K562 (cell line): ENCODE results near the gene TTL. TPM values are rescaled to one million over a fixed set of nuclear protein-coding genes. Genes with fewer than 3 reads are reported as not detected.

ENCODE experiments used
- ATAC-seq: fragments of 200-7000 bp; cut with Tn5 transposase; 3 replicates; pipeline ENCODE4 v1.9.1; 2020; ENCODE audit warnings: moderate library complexity
- BruUV-seq: library from RNA; stranded (reverse); fragments of 400-500 nt; replicated peaks from 2 replicates; lab custom pipeline; 2021; lab: Mats Ljungman, UMichigan
- CTCF ChIA-PET: fragments of 300-600 bp; formaldehyde crosslinking; extraction: SDS; loops from one replicate; lab custom pipeline; 2021; ENCODE audit warnings: low intra/inter-chr PET ratio; lab: Yijun Ruan, JAX
- POLR2A ChIA-PET: fragments of 300-600, 350-650 bp; sonication (Branson Sonifier 250); formaldehyde crosslinking; extraction: SDS; loops from one replicate; lab custom pipeline; 2021; ENCODE audit warnings: antibody characterized with exemption, inconsistent platforms; lab: Yijun Ruan, JAX
- DNase-seq, 4 experiments: peaks; one replicate each; pipeline versions ENCODE4 v3.0.0 to v3.0.0-alpha.2; 2011 to 2018; ENCODE audit warnings: low spot score in 3 of 4, mixed read lengths in 3 of 4; ENCODE audit errors: extremely low read depth in 1 of 4
- FAIRE-seq: peaks from 2 replicates; lab custom pipeline; 2011; peaks lifted over from hg19 to GRCh38; lab: Jason Lieb, UNC
- H2AFZ ChIP-seq: 2 replicates; pipeline ENCODE4 v1.6.0; 2011; ENCODE audit warnings: low read depth, low read length, control low read depth, inconsistent platforms
- H3K27ac ChIP-seq: fragments of 200-600 bp; 3 replicates; pipeline ENCODE4 v1.8.0; 2011; ENCODE audit warnings: low read depth, mild to moderate bottlenecking, control low read depth, inconsistent platforms, low read length, moderate library complexity, mixed read lengths; ENCODE audit errors: extremely low read depth
- H3K27me3 ChIP-seq, 2 experiments: fragments of 300-600 bp in 1 of 2; 2 replicates in 1 of 2; 3 replicates in 1 of 2; pipeline versions ENCODE4 v1.6.0 to v1.8.0; 2011; ENCODE audit warnings: inconsistent platforms in 2 of 2, low read length in 2 of 2, mild to moderate bottlenecking in 1 of 2, mixed read lengths in 1 of 2, moderate library complexity in 1 of 2; ENCODE audit not compliant: control insufficient read depth in 2 of 2, insufficient read depth in 2 of 2
- H3K36me3 ChIP-seq: fragments of 300-600 bp; 3 replicates; pipeline ENCODE4 v1.8.0; 2011; ENCODE audit warnings: mild to moderate bottlenecking, low read length, inconsistent platforms; ENCODE audit not compliant: control insufficient read depth, insufficient read depth
- H3K4me1 ChIP-seq, 2 experiments: fragments of 200-600 bp in 1 of 2; replicated peaks in 1 of 2; 2 replicates in 1 of 2; 3 replicates in 1 of 2; pipeline versions ENCODE4 v1.5.1 to v1.8.0; 2011; ENCODE audit warnings: inconsistent platforms in 2 of 2, low read length in 2 of 2, mild to moderate bottlenecking in 1 of 2, mixed read lengths in 1 of 2, moderate library complexity in 1 of 2; ENCODE audit not compliant: control insufficient read depth in 2 of 2, insufficient read depth in 2 of 2
- H3K4me2 ChIP-seq: 2 replicates; pipeline ENCODE4 v1.6.1; 2011; ENCODE audit warnings: low read length, control low read depth, inconsistent platforms, mixed read lengths; ENCODE audit not compliant: insufficient read depth
- H3K4me3 ChIP-seq: fragments of 200-600 bp; sonication (generic), shearing (Covaris generic); 2 replicates; pipeline ENCODE4 v1.5.1; 2016; ENCODE audit warnings: control low read depth, inconsistent platforms
- H3K79me2 ChIP-seq: fragments of 200-600 bp; 3 replicates; pipeline ENCODE4 v1.8.0; 2011; ENCODE audit warnings: low read length, inconsistent platforms; ENCODE audit not compliant: control insufficient read depth, insufficient read depth
- H3K9ac ChIP-seq, 2 experiments: 2 replicates each; pipeline versions ENCODE4 v1.6.0 to v1.6.1; 2011; ENCODE audit warnings: low read depth in 2 of 2, low read length in 2 of 2, control low read depth in 1 of 2, inconsistent platforms in 1 of 2, mild to moderate bottlenecking in 1 of 2, mixed read lengths in 1 of 2; ENCODE audit not compliant: insufficient read depth in 1 of 2
- H3K9me1 ChIP-seq: one replicate; pipeline ENCODE4 v1.6.0; 2011; ENCODE audit warnings: inconsistent platforms, mild to moderate bottlenecking, low read length, moderate library complexity; ENCODE audit not compliant: control insufficient read depth, insufficient read depth
- H3K9me3 ChIP-seq: replicated peaks from 2 replicates; pipeline ENCODE4 v1.5.1; 2011; ENCODE audit warnings: low read depth, low read length, inconsistent platforms; ENCODE audit not compliant: control insufficient read depth, insufficient read depth
- H4K20me1 ChIP-seq: replicated peaks from 2 replicates; pipeline ENCODE4 v1.6.1; 2011; ENCODE audit warnings: low read length, inconsistent platforms, mixed read lengths; ENCODE audit not compliant: control insufficient read depth, insufficient read depth
- ARID1B ChIP-seq: fragments of 450-650 bp; IDR thresholded peaks from 2 replicates; pipeline ENCODE4 v1.6.1; 2016; ENCODE audit warnings: antibody characterized with exemption, mild to moderate bottlenecking, inconsistent platforms
- L3MBTL2 ChIP-seq: fragments of 450-650 bp; IDR thresholded peaks from 2 replicates; pipeline ENCODE4 v1.6.1; 2016; ENCODE audit warnings: mild to moderate bottlenecking, moderate library complexity
- MAFF ChIP-seq: IDR thresholded peaks from 2 replicates; pipeline ENCODE4 v1.6.1; 2012; ENCODE audit warnings: low read length, improper control_type of control experiment
- NFE2 ChIP-seq: IDR thresholded peaks from 2 replicates; pipeline ENCODE4 v1.6.1; 2014; ENCODE audit warnings: antibody characterized with exemption, low read depth
- PHF21A ChIP-seq: fragments of 450-650 bp; IDR thresholded peaks from 2 replicates; pipeline ENCODE4 v1.6.1; 2017; ENCODE audit warnings: low read depth, borderline replicate concordance
- RFX5 ChIP-seq: IDR thresholded peaks from 2 replicates; pipeline ENCODE4 v1.6.1; 2011; ENCODE audit warnings: low read depth, mild to moderate bottlenecking, improper control_type of control experiment, low read length
- TAF7 ChIP-seq: fragments of 450-650 bp; IDR thresholded peaks from 2 replicates; pipeline ENCODE4 v1.6.1; 2016; ENCODE audit warnings: missing genetic modification characterization, missing compliant biosample characterization
- ZBTB7A ChIP-seq: IDR thresholded peaks from 2 replicates; pipeline ENCODE4 v1.6.1; 2011; ENCODE audit warnings: low read depth, mild to moderate bottlenecking, low read length, moderate library complexity, borderline replicate concordance; ENCODE audit not compliant: control insufficient read depth
- ZFX ChIP-seq: sonication (generic); formaldehyde crosslinking; IDR thresholded peaks from 2 replicates; pipeline ENCODE4 v1.8.0; 2022; ENCODE audit warnings: mild to moderate bottlenecking, missing genetic modification reagents, moderate library complexity
- ZNF143 ChIP-seq: sonication (generic); formaldehyde crosslinking; IDR thresholded peaks from 2 replicates; pipeline ENCODE4 v1.9.0; 2022; ENCODE audit warnings: mild to moderate bottlenecking, missing genetic modification reagents
- WGBS: fragments of 100-300 bp; shearing (Covaris generic); methylation state at CpG from one replicate; pipeline ENCODE4 v1.1.6; 2016; ENCODE audit warnings: low coverage, mixed read lengths; ENCODE audit not compliant: insufficient coverage; ENCODE audit errors: missing lambda C conversion rate; 5-methylcytosine and 5-hydroxymethylcytosine counted together
- in situ Hi-C: fragments of 300-500 bp; cut with MboI; formaldehyde crosslinking; loops from 4 replicates; pipeline ENCODE4 v1.15.0; 2018; ENCODE audit warnings: inconsistent platforms, mixed read lengths
- intact Hi-C: fragments of 100-400 bp; cut with micrococcal nuclease; formaldehyde crosslinking; loops from 2 replicates; pipeline ENCODE4 v1.14.2; 2022
- polyA plus RNA-seq, 8 experiments: library from polyadenylated mRNA; depleted of rRNA in 4 of 8; stranded (reverse) in 5 of 8; unstranded in 3 of 8; fragments of >200 nt; fragmentation: Nextera tagmentation in 2 of 8; fragmentation: Illumina TruSeq in 1 of 8; extraction: Ambion mirVana in 2 of 8; extraction: Trizol in 1 of 8; gene quantifications; 2 replicates each; pipeline versions ENCODE4 v1.2.1 to v1.2.3, GENCODE V29; 2011 to 2014; ENCODE audit warnings: inconsistent platforms in 1 of 8, missing spikeins in 1 of 8
- total RNA-seq, 7 experiments: library from RNA; depleted of rRNA in 6 of 7; stranded (reverse); fragments of >200 nt in 6 of 7; fragmentation: Illumina TruSeq in 2 of 7; extraction: Trizol in 2 of 7; gene quantifications; 2 replicates each; pipeline versions ENCODE4 v1.2.1 to v1.2.3, GENCODE V29; 2011 to 2021; ENCODE audit warnings: low replicate concordance in 1 of 7
- TF ChIP-seq, protein P1 (sequence below), 2 experiments: IDR thresholded peaks; 2 replicates each; pipeline ENCODE4 v1.6.1; 2011; ENCODE audit warnings: borderline replicate concordance in 1 of 2, control low read depth in 1 of 2, low read depth in 1 of 2, low read length in 1 of 2, mild to moderate bottlenecking in 1 of 2, mixed read lengths in 1 of 2, moderate library complexity in 1 of 2; ENCODE audit not compliant: insufficient read depth in 1 of 2, insufficient read length in 1 of 2, poor library complexity in 1 of 2, severe bottlenecking in 1 of 2; ENCODE audit errors: extremely low read depth in 1 of 2
- TF ChIP-seq, protein P2 (sequence below): fragments of 450-650 bp; IDR thresholded peaks from 2 replicates; pipeline ENCODE4 v1.6.1; 2017; ENCODE audit warnings: antibody characterized with exemption, mild to moderate bottlenecking
- TF ChIP-seq, protein P3 (sequence below): IDR thresholded peaks from 3 replicates; pipeline ENCODE4 v1.6.1; 2011; ENCODE audit warnings: borderline replicate concordance, mild to moderate bottlenecking; ENCODE audit not compliant: insufficient read length, insufficient read depth

Gene TTL
- total and polyA plus RNA-seq, 9 of the 15 experiments (the other 6 are each of a cell fraction or from before 2014, with no cell fraction given): 9.4 to 54.4 (median 34.9) TPM

DNA sequence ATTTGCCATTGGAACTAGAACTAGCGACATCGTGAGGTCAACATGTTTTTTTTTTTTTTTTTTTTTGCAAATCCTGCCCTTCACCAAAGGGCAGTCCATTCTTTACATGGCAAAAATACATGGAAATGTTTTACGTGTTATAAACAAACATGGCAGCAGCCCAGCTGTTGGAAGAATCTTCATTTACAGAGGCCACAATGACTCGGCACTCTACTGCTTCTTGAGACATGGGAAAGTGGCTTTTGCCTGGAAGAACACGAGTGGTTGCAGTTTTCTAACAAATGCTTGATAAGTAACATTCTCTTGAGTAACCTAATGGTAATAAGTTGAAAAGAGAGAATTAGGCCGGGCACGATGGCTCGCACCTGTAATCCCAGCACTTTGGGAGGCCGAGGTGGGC is 37.5 kb downstream of the TTL start (continued):
- no peak for TF ChIP-seq PHF21A
- no peak for TF ChIP-seq ZNF143 (CRISPR knock-in tag)
- TF ChIP-seq, all 486 proteins: peak for 14

DNA sequence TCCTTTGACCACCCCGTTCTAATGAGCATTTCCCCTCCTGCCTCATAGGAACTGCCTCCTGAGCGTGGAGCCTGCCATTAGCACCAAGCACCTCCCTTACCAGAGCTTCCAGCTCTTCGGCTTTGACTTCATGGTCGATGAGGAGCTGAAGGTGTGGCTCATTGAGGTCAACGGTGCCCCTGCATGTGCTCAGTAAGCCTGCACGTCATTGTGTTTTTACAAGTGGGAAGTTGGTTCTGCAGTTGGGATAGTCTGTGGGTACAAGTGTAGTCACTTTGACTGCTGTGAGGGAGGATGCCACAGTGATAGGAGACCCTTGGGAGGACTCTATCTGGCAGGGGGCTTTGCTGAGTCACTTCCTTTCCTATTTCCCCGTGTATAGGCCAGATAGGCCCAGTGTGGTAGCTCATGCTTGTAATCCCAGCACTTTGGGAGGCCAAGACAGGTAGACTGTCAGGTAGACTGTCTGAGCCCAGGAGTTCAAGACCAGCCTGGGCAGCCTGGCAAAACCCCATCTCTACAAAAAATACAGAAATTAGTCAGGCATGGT is 38.4 kb downstream of the TTL start:
- Histone ChIP-seq H3K9me1 (no peaks in the 10 kb centered on the region), H3K27ac (peak overlapping the region; percentile 74), H3K4me1 (peaks cover 6 to 21% of the 10 kb centered on the region in 2 experiments; a peak in 4 of 5 replicates), H2AFZ (peak overlapping the region; percentile 66; the same call in 1 of the 2 replicates), H3K4me3 (no peak overlapping the region), H3K79me2 (no peaks in the 10 kb centered on the region), H3K36me3 (peaks cover 51% of the 10 kb centered on the region), H3K4me2 (peak overlapping the region; percentile 52; the same call in 1 of the 2 replicates), H3K27me3 (no peaks in the 10 kb centered on the region), H3K9me3 (no peaks in the 10 kb centered on the region; the same call in 1 of the 2 replicates), H4K20me1 (no peaks in the 10 kb centered on the region), H3K9ac (peak overlapping the region; percentile 41 to 49; a peak in 2 of 4 replicates)
- ATAC-seq: peak; percentile 66
- ChIA-PET CTCF (no interaction called here), POLR2A (interaction anchor here (1.9 to 2.0 kb wide), 2 partner anchors 9 to 10 kb away, joined by 5 to 6 read pairs; no protein-coding TSS in a partner anchor)
- 57% methylated on average over 7 of the region's 7 CpGs for WGBS
- peak; percentile 20 to 41 (median 34) for DNase-seq
- in situ Hi-C loops (no loop called here), intact Hi-C loops (no loop called here)
- no TSS peak for BruUV-seq
- FAIRE-seq: no peak
- TF ChIP-seq, protein P1, sequence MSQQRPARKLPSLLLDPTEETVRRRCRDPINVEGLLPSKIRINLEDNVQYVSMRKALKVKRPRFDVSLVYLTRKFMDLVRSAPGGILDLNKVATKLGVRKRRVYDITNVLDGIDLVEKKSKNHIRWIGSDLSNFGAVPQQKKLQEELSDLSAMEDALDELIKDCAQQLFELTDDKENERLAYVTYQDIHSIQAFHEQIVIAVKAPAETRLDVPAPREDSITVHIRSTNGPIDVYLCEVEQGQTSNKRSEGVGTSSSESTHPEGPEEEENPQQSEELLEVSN (IDR thresholded peaks at IDR 0.05; ENCODE audit: borderline replicate concordance in 1 of 2, extremely low read depth in 1 of 2, insufficient read depth in 1 of 2, insufficient read length in 1 of 2, low read depth in 1 of 2, low read length in 1 of 2, poor library complexity in 1 of 2, severe bottlenecking in 1 of 2): peak in 1 of 2 experiments; percentile 15
- TF ChIP-seq RFX5: no peak
- 0 out of 2 replicates have a peak, but pooled peaks have one; percentile 11 for TF ChIP-seq ARID1B
- no peak for TF ChIP-seq TAF7 (tag)
- peak; percentile 54; the same call in 1 of the 2 replicates for TF ChIP-seq NFE2
- TF ChIP-seq, protein P2, sequence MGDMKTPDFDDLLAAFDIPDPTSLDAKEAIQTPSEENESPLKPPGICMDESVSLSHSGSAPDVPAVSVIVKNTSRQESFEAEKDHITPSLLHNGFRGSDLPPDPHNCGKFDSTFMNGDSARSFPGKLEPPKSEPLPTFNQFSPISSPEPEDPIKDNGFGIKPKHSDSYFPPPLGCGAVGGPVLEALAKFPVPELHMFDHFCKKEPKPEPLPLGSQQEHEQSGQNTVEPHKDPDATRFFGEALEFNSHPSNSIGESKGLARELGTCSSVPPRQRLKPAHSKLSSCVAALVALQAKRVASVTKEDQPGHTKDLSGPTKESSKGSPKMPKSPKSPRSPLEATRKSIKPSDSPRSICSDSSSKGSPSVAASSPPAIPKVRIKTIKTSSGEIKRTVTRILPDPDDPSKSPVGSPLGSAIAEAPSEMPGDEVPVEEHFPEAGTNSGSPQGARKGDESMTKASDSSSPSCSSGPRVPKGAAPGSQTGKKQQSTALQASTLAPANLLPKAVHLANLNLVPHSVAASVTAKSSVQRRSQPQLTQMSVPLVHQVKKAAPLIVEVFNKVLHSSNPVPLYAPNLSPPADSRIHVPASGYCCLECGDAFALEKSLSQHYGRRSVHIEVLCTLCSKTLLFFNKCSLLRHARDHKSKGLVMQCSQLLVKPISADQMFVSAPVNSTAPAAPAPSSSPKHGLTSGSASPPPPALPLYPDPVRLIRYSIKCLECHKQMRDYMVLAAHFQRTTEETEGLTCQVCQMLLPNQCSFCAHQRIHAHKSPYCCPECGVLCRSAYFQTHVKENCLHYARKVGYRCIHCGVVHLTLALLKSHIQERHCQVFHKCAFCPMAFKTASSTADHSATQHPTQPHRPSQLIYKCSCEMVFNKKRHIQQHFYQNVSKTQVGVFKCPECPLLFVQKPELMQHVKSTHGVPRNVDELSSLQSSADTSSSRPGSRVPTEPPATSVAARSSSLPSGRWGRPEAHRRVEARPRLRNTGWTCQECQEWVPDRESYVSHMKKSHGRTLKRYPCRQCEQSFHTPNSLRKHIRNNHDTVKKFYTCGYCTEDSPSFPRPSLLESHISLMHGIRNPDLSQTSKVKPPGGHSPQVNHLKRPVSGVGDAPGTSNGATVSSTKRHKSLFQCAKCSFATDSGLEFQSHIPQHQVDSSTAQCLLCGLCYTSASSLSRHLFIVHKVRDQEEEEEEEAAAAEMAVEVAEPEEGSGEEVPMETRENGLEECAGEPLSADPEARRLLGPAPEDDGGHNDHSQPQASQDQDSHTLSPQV: peak; percentile 70
- TF ChIP-seq ZBTB7A: peak; percentile 79
- TF ChIP-seq L3MBTL2: peak; percentile 40; the same call in 1 of the 2 replicates
- TF ChIP-seq ZFX: no peak
- TF ChIP-seq, protein P3, sequence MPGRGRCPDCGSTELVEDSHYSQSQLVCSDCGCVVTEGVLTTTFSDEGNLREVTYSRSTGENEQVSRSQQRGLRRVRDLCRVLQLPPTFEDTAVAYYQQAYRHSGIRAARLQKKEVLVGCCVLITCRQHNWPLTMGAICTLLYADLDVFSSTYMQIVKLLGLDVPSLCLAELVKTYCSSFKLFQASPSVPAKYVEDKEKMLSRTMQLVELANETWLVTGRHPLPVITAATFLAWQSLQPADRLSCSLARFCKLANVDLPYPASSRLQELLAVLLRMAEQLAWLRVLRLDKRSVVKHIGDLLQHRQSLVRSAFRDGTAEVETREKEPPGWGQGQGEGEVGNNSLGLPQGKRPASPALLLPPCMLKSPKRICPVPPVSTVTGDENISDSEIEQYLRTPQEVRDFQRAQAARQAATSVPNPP: no peak
- peak; percentile 16; the same call in 1 of the 2 replicates for TF ChIP-seq MAFF
